ENCODE measurements around the gene KRT75.
"Not testable (repeated sequence)": the region's sequence is repeated elsewhere in the genome, so short reads cannot be mapped to it uniquely, and the experiment has no call there.

KRT75 gene

DNA sequence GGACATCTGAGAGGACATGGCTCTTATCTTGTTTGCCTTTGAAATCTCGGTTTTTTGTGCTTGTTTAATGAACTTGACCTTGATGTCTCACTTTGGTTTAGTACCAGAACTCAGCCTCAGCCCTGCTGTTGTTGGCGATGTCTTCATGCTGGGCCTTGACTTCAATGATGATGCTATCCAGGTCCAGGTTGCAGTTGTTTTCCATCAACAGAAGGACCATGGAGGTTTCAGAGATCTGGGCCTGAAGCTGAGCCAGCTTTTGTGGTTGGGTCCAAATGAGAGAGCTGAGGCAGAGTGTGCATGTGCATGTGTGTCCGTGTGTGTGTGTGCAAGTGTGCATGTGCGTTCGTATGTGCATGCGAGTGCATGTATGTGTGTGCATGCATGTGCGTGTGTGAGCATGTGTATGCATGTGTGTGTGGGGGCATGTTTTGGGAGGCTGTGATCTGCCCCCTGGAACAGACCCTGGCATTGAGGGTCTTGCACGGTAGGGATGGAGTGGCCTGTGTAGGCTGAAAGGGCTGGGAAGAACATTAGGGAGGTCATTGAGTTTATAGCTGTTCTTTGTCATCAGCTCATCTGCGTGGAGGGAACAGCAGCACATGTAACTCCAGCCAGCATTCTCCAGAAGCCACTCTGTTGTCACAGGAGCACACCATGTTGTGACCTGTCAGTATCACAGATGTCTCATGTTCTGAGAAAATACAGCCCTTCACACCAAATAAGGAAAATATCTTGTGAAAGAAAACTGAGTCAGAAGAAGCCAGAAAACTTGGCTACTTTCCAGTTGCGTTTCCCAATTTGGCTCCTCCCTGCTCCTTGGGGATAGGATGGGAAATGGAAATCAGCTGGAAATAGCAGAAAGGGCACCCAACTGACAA is 18.1 kb downstream of the KRT75 start:
- DNase-seq (ENCODE audit: extremely low read depth, insufficient read length), result no peak
- TF ChIP-seq, protein P1, sequence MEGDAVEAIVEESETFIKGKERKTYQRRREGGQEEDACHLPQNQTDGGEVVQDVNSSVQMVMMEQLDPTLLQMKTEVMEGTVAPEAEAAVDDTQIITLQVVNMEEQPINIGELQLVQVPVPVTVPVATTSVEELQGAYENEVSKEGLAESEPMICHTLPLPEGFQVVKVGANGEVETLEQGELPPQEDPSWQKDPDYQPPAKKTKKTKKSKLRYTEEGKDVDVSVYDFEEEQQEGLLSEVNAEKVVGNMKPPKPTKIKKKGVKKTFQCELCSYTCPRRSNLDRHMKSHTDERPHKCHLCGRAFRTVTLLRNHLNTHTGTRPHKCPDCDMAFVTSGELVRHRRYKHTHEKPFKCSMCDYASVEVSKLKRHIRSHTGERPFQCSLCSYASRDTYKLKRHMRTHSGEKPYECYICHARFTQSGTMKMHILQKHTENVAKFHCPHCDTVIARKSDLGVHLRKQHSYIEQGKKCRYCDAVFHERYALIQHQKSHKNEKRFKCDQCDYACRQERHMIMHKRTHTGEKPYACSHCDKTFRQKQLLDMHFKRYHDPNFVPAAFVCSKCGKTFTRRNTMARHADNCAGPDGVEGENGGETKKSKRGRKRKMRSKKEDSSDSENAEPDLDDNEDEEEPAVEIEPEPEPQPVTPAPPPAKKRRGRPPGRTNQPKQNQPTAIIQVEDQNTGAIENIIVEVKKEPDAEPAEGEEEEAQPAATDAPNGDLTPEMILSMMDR (IDR thresholded peaks at IDR 0.05; ENCODE audit: insufficient read depth, low read length, poor library complexity, severe bottlenecking), result no peak

DNA sequence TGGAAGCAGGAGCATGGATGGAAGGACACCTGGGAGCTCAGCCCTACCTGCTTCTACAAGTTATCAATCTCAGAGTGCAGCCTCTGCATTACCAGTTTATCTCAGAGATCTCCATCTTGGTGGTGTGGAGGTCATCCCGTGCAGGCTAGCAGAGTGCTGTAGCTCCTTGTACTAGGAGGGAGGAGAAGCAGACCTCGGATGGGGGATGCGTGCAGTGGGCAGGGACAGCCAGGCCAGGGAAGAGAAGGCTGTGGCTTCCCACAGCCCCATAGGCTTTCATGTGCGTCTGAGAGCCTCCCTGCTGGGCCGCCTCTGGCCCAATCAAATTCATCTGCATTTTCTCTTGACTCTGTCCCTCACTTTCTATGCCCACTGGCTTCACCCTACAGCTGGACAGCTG is 19.2 kb downstream of the KRT75 start:
- no peaks in the 10 kb centered on the region; the same call in none of the 2 replicates for H3K27me3 ChIP-seq (replicated peaks; ENCODE audit: control insufficient read depth, insufficient read depth, low read length)
- H3K36me3 ChIP-seq (ENCODE audit: control insufficient read depth, insufficient read depth, low read length), result no peaks in the 10 kb centered on the region
- H3K4me3 ChIP-seq (replicated peaks; ENCODE audit: low read depth, low read length), result no peak overlapping the region
- DNase-seq (ENCODE audit: extremely low read depth, insufficient read length), result no peak
- TF ChIP-seq, protein P1 (IDR thresholded peaks at IDR 0.05; ENCODE audit: insufficient read depth, low read length, poor library complexity, severe bottlenecking), result no peak

More for the DNA sequence above, 18.1 kb downstream of the KRT75 start:
- H3K4me3 ChIP-seq (replicated peaks; ENCODE audit: low read depth, low read length), result no peak overlapping the region
- H3K36me3 ChIP-seq (ENCODE audit: control insufficient read depth, insufficient read depth, low read length), result no peaks in the 10 kb centered on the region
- H3K27me3 ChIP-seq (replicated peaks; ENCODE audit: control insufficient read depth, insufficient read depth, low read length), result no peaks in the 10 kb centered on the region; the same call in none of the 2 replicates

DNA sequence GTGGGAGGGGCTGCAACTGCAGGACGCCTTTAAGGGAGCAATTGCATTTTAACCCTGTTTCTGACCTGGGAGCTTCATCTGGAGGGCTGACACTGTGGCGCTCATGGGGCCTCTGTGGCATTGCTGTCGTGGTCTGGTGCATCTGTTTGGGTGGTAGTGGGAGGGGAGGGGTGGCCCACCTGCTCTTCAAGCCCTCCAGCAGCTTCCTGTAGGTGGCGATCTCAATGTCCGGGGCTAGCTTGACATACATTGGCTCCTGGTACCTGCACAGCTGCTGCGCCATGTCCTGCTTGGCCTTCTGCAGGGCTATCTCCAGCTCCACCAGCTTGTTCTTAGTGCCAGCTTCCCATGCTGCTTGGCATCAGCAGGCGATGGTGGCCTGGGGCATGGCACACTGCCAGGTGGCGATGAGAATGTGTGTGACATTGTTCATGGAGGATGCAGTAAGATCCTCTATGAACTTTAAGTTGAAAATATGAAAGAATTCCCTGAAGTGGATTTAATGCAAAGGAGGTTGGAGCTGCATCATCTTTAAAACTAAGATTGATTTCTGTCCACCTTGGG is 20.3 kb downstream of the KRT75 start:
- Histone ChIP-seq H3K36me3 (ENCODE audit: control insufficient read depth, insufficient read depth, low read length) (no peaks in the 10 kb centered on the region), H3K27me3 (replicated peaks; ENCODE audit: control insufficient read depth, insufficient read depth, low read length) (no peaks in the 10 kb centered on the region; the same call in none of the 2 replicates), H3K4me3 (replicated peaks; ENCODE audit: low read depth, low read length) (no peak overlapping the region)
- DNase-seq (ENCODE audit: extremely low read depth, insufficient read length), result no peak
- TF ChIP-seq, protein P1 (IDR thresholded peaks at IDR 0.05; ENCODE audit: insufficient read depth, low read length, poor library complexity, severe bottlenecking), result peak; percentile 9

DNA sequence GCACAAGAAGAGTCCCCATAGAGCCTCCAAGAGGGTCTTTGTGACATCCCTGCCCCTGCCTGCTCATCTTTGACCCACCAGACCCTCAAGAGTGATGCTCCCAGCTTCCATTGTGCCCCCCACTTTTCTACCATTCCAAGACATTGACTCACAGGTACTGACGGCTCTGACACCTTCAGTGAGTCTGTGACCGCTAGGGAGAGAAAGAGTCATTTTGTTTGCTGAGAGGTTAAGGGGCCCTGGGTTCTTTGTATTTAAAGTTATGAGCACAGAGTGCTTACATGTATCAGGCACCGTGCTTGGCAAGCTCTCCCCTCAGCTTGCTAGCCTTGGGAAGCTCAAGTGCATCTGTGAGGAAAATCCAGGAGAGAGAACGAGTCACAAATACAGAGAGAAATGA is 21.0 kb downstream of the KRT75 start:
- TF ChIP-seq, protein P1 (IDR thresholded peaks at IDR 0.05; ENCODE audit: insufficient read depth, low read length, poor library complexity, severe bottlenecking), result no peak
- no peaks in the 10 kb centered on the region; the same call in none of the 2 replicates for H3K27me3 ChIP-seq (replicated peaks; ENCODE audit: control insufficient read depth, insufficient read depth, low read length)
- no peaks in the 10 kb centered on the region for H3K36me3 ChIP-seq (ENCODE audit: control insufficient read depth, insufficient read depth, low read length)
- no peak for DNase-seq (ENCODE audit: extremely low read depth, insufficient read length)
- H3K4me3 ChIP-seq (replicated peaks; ENCODE audit: low read depth, low read length), result no peak overlapping the region

DNA sequence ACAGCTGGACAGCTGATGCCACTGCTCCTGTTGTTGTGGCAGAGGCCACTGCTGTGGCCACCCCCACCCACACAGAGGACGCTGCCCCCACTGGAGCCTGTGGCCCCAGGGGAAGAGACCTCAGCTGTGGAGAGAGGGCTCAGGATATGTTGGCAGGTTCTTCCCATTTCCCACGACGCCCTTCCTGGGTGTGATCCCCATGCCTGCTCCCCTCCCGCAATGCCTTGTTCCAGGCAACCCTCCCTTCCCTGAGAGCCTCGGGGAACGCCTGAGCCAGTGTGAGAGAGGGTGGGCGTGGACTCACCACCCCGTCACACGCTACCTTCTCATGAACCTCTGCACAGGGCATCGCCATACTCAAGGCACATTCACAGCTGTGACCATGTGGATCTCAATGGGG is 22.4 kb downstream of the KRT75 start:
- TF ChIP-seq, protein P1 (IDR thresholded peaks at IDR 0.05; ENCODE audit: insufficient read depth, low read length, poor library complexity, severe bottlenecking), result no peak
- no peak for DNase-seq (ENCODE audit: extremely low read depth, insufficient read length)
- Histone ChIP-seq H3K4me3 (replicated peaks; ENCODE audit: low read depth, low read length) (no peak overlapping the region), H3K36me3 (ENCODE audit: control insufficient read depth, insufficient read depth, low read length) (no peaks in the 10 kb centered on the region), H3K27me3 (replicated peaks; ENCODE audit: control insufficient read depth, insufficient read depth, low read length) (no peaks in the 10 kb centered on the region; the same call in none of the 2 replicates)

DNA sequence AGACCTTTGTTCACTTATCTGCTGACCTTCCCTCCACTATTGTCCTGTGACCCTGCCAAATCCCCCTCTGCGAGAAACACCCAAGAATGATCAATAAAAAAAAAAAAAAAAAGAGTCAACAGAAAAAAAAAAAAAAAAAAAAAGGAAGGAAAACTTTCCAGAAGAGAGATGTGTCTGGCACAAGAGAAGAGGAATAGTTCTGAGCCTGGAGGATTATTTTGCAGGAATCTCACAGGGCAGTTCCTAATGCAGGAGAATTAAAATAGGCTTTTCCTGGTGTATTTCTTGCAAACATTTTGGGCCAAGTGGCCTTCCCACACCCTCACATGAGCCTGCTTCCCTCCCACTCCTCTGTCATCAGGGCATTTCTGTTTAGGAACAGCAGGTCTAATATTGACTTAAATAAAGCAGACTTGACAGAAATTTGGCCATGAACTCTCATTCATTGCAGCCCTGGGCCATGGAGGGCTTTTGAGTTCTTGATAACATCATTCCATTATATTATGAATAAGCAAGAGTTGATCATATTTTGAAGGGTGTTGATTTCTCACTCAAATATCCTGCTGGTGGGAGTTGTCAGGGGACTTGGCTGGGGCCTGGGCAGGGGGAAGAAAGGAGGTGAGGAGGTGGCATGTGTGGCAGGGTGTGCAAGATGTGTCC is 23.5 kb downstream of the KRT75 start:
- H3K36me3 ChIP-seq (ENCODE audit: control insufficient read depth, insufficient read depth, low read length); H3K27me3 ChIP-seq (replicated peaks; ENCODE audit: control insufficient read depth, insufficient read depth, low read length); DNase-seq (ENCODE audit: extremely low read depth, insufficient read length); H3K4me3 ChIP-seq (replicated peaks; ENCODE audit: low read depth, low read length): not testable (repeated sequence)
